Peyer's patch (tissue), 4 donors: Measurements from ENCODE around the gene CCN2.

Experiments used
- POLR2A ChIP-seq, 2 donors: fragments of 450-650 bp; IDR thresholded peaks; one replicate each; pipeline ENCODE4 v1.5.1; 2017; ENCODE audit warnings: antibody characterized with exemption in 2 of 2, mild to moderate bottlenecking in 2 of 2, moderate library complexity in 2 of 2
- TF ChIP-seq, protein P1 (sequence below), 6 experiments: fragments of 450-650 bp in 4 of 6; fragments of 200-600 bp in 2 of 6; sonication (generic) in 1 of 6; IDR thresholded peaks; one replicate each; pipeline ENCODE4 v1.5.1; 2017 to 2019; ENCODE audit warnings: antibody characterized with exemption in 6 of 6, mild to moderate bottlenecking in 3 of 6, moderate library complexity in 1 of 6

DNA sequence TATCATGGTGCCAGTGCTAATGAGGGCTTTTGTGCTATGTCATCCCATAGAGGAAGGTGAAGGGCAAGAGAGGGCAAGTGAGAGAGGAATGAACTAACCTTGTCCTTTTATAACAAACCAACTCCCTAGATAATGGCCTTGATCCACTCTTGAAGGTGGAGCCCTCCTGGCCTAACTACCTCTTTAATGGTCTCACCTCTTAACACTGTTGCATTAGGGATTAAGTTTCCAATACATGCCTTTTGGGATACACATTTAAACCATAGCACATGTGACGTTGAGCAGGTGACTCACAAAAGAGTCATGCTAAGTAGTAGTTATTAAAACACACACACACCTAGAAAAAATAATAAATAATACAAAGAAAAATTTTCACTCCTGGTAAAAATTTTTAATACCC, 36.9 kb downstream of the CCN2 start:
- TF ChIP-seq, protein P1, sequence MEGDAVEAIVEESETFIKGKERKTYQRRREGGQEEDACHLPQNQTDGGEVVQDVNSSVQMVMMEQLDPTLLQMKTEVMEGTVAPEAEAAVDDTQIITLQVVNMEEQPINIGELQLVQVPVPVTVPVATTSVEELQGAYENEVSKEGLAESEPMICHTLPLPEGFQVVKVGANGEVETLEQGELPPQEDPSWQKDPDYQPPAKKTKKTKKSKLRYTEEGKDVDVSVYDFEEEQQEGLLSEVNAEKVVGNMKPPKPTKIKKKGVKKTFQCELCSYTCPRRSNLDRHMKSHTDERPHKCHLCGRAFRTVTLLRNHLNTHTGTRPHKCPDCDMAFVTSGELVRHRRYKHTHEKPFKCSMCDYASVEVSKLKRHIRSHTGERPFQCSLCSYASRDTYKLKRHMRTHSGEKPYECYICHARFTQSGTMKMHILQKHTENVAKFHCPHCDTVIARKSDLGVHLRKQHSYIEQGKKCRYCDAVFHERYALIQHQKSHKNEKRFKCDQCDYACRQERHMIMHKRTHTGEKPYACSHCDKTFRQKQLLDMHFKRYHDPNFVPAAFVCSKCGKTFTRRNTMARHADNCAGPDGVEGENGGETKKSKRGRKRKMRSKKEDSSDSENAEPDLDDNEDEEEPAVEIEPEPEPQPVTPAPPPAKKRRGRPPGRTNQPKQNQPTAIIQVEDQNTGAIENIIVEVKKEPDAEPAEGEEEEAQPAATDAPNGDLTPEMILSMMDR (IDR thresholded peaks at IDR 0.05), result no peak
- no peak for TF ChIP-seq POLR2A (IDR thresholded peaks at IDR 0.05)
